ENCODE results near the gene KLHDC8A. TPM values are rescaled to one million over a fixed set of nuclear protein-coding genes. Genes with fewer than 3 reads are reported as not detected.

Gene KLHDC8A
- polyA plus RNA-seq, 3 donors from 2014 or later, result not detected

DNA sequence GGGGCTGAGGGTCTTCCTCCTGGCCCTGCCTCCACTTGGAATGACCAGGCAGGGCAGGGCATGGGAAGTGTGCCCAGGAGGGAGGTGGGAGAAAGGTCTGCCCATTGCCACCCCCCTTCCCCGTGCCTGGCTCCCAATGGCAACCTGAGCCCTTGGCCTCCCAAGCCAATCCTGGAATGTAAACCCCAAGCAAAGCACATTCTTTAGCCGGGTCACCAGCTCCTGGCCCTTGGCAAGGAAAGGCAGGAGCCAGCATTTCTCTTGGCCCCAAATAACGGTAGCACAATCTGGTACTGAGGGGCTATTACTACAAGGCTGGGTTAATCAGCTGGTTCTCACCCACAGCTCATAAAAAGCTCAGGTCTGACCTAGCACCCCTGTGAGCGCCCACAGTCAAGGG, 28.2 kb downstream of the KLHDC8A start:
- Mint-ChIP-seq H3K4me1 (peaks cover 13 to 18% of the 10 kb centered on the region in 2 donors), H3K9me3 (no peaks in the 10 kb centered on the region), H3K27me3 (ENCODE audit: low read depth in 3 of 3) (peaks cover 0 to 5% (median 1%) of the 10 kb centered on the region in 3 donors), H3K36me3 (no peaks in the 10 kb centered on the region), H3K4me3 (no peak overlapping the region), H3K27ac (no peak overlapping the region)
- no peak for DNase-seq

DNA sequence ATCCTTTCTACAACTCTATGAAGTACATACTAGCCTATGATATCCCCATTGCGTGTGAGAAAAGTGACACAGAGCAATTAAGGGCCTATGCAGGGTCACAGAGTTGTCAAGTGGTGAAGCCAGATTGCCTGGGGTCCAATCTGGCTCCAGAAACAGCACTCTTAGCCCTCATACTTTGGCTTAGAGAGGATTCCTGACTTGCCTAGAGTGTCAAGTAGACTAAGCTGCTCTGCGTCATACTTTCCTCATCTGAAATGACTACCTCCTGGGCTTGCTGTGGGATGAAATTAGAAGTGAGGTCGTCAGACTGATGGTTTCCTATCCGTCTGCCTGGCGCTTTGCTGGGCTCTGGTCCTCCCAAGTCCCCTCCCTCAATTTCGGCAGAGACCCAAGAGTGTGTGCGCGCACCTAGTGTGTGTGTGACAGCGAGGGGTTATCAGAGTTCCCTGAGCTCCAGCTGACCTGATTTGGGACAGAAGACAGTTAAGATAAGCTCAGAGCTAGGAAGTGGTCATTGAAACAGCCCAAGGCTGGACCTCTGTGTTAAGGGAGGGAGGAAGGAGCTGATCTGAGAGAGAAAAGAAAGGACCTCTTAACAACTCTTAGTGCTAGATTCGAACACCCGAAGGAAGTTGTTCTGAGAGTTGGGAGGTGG, 29.8 kb downstream of the KLHDC8A start:
- DNase-seq, result no peak
- H3K36me3 Mint-ChIP-seq, result no peaks in the 10 kb centered on the region
- H3K4me1 Mint-ChIP-seq, result peaks cover 17 to 25% of the 10 kb centered on the region in 2 donors
- H3K27me3 Mint-ChIP-seq (ENCODE audit: low read depth in 3 of 3), result peaks cover 0 to 4% (median 1%) of the 10 kb centered on the region in 3 donors
- H3K9me3 Mint-ChIP-seq, result no peaks in the 10 kb centered on the region
- no peak overlapping the region for H3K27ac Mint-ChIP-seq
- no peak overlapping the region for H3K4me3 Mint-ChIP-seq

DNA sequence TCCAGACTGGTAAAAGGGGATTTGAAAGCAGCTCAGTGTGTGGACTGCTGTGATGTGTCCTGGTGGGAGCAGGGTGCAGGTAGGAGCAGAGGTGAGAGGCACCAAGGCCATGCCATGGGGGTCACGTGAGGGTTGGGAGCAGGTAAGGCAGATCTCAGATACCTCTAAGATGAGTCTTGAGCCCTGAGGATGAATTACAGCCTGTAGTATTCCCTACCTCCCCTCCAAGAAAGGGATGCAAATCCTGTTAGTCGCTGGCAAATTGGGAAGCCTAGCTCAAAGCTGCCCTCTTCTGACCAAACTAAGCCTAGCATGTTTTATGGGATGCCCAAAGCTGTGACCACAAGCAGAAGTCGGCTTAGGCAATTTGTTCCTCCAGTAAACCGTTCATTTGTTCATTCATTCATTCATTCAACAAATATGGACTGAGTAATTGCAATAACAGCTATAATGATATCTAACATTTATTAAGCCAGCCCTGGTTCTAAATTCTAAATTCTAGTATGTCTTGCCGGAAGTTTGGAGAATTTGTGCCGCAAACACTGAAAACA, 31.3 kb downstream of the KLHDC8A start:
- H3K27me3 Mint-ChIP-seq (ENCODE audit: low read depth in 3 of 3), result peaks cover 3 to 4% (median 4%) of the 10 kb centered on the region in 3 donors
- H3K4me1 Mint-ChIP-seq, result peaks cover 25 to 39% of the 10 kb centered on the region in 2 donors
- no peak overlapping the region for H3K4me3 Mint-ChIP-seq
- peaks cover 0 to 3% (median 2%) of the 10 kb centered on the region in 3 donors for H3K36me3 Mint-ChIP-seq
- DNase-seq, result peak; percentile 66 to 69 (median 68)
- peak overlapping the region in 3 of 6 donors; percentile 15 to 89 (median 71) for H3K27ac Mint-ChIP-seq
- no peaks in the 10 kb centered on the region for H3K9me3 Mint-ChIP-seq

DNA sequence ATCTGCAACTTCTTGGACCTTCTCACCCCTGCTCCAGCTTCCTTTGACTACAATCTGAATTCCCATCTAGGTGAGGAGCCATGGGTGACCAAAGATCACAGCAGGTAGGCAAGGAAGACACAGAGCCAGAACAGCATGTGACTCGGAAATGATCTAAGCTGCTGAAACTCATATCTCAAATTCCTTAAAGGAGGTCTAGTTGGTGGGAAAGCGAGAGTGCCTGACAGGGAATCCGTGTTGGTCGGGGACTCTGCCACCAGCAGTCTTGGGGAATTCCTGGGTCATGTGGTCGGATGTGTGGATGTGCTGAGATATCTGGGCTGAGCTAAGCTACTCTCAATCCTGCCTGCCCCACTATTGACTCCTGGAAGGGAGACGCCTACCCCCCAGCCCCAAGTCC, 31.9 kb downstream of the KLHDC8A start:
- Mint-ChIP-seq H3K27me3 (ENCODE audit: low read depth in 3 of 3) (peaks cover 3 to 4% (median 4%) of the 10 kb centered on the region in 3 donors), H3K36me3 (peaks cover 0 to 3% (median 2%) of the 10 kb centered on the region in 3 donors), H3K4me1 (peaks cover 32 to 45% of the 10 kb centered on the region in 2 donors), H3K27ac (no peak overlapping the region), H3K9me3 (no peaks in the 10 kb centered on the region), H3K4me3 (no peak overlapping the region)
- DNase-seq, result no peak

DNA sequence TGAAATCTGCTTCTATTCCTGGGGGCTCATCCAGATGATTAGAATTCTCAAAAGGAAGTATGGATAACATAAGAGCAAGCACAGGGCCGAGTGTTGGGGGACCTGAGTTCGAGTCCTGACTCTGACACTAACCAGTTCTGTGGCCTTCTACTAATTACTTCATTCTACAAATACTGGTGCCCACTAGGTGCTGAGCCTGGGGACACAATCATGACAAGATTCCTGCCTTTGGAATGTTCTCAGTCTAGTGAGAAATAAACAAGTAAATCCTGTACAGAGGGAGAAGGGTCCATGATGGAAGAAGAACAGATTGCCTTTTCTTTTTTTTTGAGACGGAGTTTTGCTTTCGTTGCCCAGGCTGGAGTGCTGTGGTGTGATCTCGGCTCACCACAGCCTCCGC, 32.9 kb downstream of the KLHDC8A start:
- H3K9me3 Mint-ChIP-seq, result peaks cover 0 to 2% (median 0%) of the 10 kb centered on the region in 6 donors
- no peak overlapping the region for H3K27ac Mint-ChIP-seq
- peaks cover 40 to 55% of the 10 kb centered on the region in 2 donors for H3K4me1 Mint-ChIP-seq
- DNase-seq, result no peak
- H3K4me3 Mint-ChIP-seq, result no peak overlapping the region
- H3K36me3 Mint-ChIP-seq, result peaks cover 0 to 3% (median 2%) of the 10 kb centered on the region in 3 donors
- H3K27me3 Mint-ChIP-seq (ENCODE audit: low read depth in 3 of 3), result peaks cover 3 to 4% (median 3%) of the 10 kb centered on the region in 3 donors

DNA sequence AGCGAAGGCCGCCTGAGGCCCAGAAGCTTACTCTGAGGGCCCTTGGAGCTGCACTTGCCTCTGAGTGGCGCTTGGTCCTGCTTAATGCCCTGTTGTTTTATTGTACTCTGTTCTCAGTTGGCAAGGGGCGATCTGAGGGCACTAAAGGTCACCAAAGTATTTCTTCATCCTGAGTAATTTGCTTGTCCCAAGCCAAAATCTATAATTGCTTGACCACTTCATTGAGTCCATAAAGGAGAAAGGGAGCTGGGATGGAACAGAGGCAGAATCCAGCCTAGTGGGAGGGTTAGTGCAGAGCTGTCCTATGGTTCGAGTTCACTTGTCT, 34.8 kb downstream of the KLHDC8A start:
- peaks cover 0 to 2% (median 0%) of the 10 kb centered on the region in 6 donors for H3K9me3 Mint-ChIP-seq
- H3K36me3 Mint-ChIP-seq, result peaks cover 0 to 7% (median 3%) of the 10 kb centered on the region in 3 donors
- H3K27me3 Mint-ChIP-seq (ENCODE audit: low read depth in 3 of 3), result peaks cover 3 to 4% (median 3%) of the 10 kb centered on the region in 3 donors
- peaks cover 59 to 74% of the 10 kb centered on the region in 2 donors for H3K4me1 Mint-ChIP-seq
- H3K4me3 Mint-ChIP-seq, result peak overlapping the region; percentile 95 to 100 (median 99)
- peak overlapping the region; percentile 57 to 90 (median 74) for H3K27ac Mint-ChIP-seq
- DNase-seq, result no peak

DNA sequence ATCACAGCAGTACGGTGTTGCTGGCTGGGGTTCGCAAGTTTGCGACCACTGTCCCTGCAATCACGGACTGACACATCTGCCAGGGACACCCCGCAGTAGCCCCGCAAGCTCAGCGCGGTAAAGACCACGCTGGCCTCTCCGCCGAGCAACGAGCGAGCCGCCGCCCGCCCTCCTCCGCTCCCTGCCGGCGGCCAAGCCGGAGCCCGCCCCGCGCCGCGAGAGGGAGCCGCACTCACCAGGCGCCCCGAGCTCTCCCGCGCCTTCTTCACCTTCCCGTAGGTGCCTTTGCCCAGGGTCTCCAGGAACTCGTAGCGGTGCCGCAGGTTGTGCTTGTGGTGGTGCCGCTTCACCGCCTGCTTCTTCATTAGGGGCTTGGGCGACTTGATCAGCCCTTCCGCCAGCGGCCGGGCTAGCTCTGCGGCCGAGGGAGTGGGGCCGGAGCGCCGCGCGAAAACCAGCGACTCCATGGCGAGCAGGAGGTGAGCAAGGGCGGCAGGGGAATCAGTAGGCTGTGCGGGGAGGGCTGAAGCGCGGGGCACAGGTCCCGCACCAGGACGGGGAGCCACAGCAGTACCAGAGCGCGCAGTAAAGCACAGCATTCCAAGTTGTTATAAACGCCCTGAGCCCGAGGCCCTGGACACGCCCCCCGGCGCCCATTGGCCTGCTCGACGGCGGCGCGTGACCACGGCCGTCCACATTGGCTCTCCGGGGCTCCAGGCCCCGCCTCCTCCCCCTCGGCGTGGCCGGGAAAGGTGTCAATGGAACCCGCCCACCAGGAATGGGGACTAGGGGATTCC, 35.4 kb downstream of the KLHDC8A start, which contains the start of gene NUAK2:
NUAK2 (minus strand) TSS at position 584 of the 797 bp plus-strand sequence; CDS start at position 467, 117 bp downstream.
- H3K36me3 Mint-ChIP-seq, result peaks cover 0 to 7% (median 3%) of the 10 kb centered on the region in 3 donors
- peak; percentile 78 to 82 (median 80) for DNase-seq
- H3K27ac Mint-ChIP-seq, result peak within 1 kb of the TSS; percentile 90 to 96 (median 94)
- H3K4me1 Mint-ChIP-seq, result peaks cover 65 to 79% of the 10 kb centered on the region in 2 donors
- peaks cover 2 to 3% (median 3%) of the 10 kb centered on the region in 3 donors for H3K27me3 Mint-ChIP-seq (ENCODE audit: low read depth in 3 of 3)
- H3K9me3 Mint-ChIP-seq, result peaks cover 0 to 2% (median 0%) of the 10 kb centered on the region in 6 donors
- peak within 1 kb of the TSS; percentile 95 to 100 (median 99) for H3K4me3 Mint-ChIP-seq

DNA sequence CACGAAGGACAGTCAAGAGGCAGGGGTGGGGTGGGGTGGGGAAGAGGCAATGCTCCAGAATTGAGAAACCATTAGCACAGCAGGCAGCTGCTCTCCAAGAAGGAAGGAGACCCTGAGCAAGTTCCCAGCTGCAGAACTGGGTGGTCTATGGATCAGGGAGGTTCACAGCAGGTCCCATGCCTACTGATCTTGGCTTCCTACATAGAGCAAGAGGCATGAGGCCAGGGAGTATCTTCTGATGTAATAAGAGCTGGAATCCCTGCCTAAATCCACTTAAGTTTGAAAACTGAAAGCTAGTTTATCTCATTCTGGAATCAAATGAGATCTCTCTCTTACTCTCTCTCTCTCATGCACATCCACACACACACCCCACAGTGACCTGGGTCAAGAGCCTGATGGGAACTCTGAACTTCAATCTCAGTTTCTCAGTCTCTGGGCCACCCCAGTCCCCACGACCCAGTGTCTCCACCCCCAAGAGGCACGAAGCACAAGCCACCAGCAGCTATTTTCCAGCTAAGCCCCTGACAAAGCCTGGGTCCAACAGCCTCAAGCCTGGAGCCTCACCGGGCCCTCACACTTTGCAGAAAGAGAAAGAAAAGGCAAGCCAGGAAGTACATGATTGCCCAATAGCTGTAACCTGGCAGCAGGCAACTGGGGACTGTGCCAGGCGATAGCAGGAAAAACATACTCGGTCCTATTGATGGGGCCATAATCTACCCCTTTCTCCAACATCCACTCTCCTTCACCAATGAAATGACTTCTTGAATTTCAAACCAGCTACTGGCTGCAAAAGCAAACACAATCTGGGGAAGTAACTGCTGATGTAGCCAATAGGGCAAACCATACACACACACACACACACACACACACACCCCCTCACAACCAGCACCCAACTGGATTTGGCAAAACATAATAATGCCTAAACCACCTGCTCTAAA, 37.4 kb downstream of the KLHDC8A start:
- Mint-ChIP-seq H3K27ac (peak overlapping the region; percentile 90 to 98 (median 95)), H3K4me3 (peak overlapping the region; percentile 95 to 100 (median 99)), H3K27me3 (ENCODE audit: low read depth in 3 of 3) (peaks cover 2 to 5% (median 3%) of the 10 kb centered on the region in 3 donors), H3K9me3 (peaks cover 0 to 2% (median 0%) of the 10 kb centered on the region in 6 donors), H3K4me1 (peaks cover 72 to 86% of the 10 kb centered on the region in 2 donors), H3K36me3 (peaks cover 0 to 7% (median 3%) of the 10 kb centered on the region in 3 donors)
- peak; percentile 43 to 49 (median 49) for DNase-seq

DNA sequence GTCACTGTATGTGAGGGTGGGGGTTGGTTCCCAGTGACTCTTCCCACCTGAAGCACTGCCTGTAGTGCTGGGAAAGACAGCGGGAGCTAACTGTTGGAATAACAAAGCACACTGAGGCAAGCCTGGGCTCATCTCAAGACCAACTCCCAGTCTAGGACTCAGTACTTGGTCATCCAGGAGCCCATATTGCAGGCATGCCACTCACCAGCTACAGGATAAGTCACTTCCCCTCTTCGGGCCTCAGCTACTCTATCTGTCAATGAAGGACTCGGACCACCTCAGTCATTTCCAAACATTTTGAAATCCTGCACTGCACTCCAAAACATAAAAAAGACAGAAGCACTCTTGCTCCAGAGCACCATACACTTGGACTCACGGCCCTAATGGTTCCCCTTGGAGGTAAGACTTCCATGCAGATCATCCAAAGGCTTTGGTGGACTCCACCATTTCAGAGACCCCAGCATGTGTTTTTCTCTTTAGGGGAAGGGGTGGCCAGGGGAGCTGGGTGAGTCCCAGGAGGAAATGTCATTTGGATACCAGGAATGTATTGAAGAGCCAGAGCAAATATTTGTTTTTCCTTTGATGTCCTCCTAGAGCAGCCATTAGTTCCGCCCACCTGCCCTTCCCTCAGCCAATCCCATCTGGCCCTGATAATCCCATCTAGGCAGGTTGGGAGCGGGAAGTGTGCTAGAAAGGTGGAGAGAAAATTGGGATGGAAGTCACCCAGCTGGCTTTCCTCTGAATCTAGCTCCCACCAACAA, 38.3 kb downstream of the KLHDC8A start:
- Mint-ChIP-seq H3K36me3 (peaks cover 0 to 7% (median 3%) of the 10 kb centered on the region in 3 donors), H3K4me1 (peaks cover 81 to 90% of the 10 kb centered on the region in 2 donors), H3K27ac (peak overlapping the region; percentile 37 to 98 (median 84)), H3K9me3 (peaks cover 0 to 2% (median 0%) of the 10 kb centered on the region in 6 donors), H3K4me3 (peak overlapping the region; percentile 95 to 100 (median 99)), H3K27me3 (ENCODE audit: low read depth in 3 of 3) (peaks cover 0 to 9% (median 5%) of the 10 kb centered on the region in 3 donors)
- DNase-seq, result no peak

DNA sequence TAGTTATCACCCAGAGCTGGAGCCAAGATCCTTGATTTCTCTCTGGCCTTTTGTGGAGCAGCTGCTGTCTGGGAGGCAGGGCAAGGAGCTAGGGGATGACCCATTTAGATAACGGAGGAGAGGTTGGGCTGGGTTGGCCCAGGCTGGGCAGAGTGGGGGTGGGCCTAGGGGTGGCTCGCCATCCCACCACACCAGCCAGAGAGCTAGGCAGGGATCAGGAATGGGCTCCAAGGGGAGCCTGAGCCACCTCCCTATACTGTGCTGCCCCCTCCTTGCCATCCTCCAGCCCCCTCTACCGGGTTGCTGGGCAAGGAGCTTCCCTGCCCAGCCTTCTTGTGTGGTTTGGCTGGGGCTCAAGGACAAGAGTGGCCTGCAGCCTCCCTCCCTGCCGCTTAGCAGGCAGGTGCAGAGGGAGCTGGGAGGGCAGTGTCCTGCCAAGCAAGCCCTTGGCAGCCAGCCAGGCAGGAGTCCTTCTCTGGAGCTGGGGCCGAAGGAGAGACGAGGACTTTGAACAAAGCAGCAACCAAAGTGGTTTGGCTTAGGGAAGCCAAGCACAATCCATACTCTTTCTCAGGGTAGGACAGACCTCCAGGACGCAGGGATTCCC, 39.3 kb downstream of the KLHDC8A start:
- H3K9me3 Mint-ChIP-seq, result peaks cover 0 to 2% (median 0%) of the 10 kb centered on the region in 6 donors
- H3K4me3 Mint-ChIP-seq, result peak overlapping the region; percentile 55 to 100 (median 95)
- peaks cover 0 to 9% (median 5%) of the 10 kb centered on the region in 3 donors for H3K27me3 Mint-ChIP-seq (ENCODE audit: low read depth in 3 of 3)
- H3K4me1 Mint-ChIP-seq, result peaks cover 91 to 98% of the 10 kb centered on the region in 2 donors
- no peak for DNase-seq
- H3K27ac Mint-ChIP-seq, result peak overlapping the region; percentile 80 to 98 (median 93)
- H3K36me3 Mint-ChIP-seq, result peaks cover 0 to 7% (median 3%) of the 10 kb centered on the region in 3 donors

DNA sequence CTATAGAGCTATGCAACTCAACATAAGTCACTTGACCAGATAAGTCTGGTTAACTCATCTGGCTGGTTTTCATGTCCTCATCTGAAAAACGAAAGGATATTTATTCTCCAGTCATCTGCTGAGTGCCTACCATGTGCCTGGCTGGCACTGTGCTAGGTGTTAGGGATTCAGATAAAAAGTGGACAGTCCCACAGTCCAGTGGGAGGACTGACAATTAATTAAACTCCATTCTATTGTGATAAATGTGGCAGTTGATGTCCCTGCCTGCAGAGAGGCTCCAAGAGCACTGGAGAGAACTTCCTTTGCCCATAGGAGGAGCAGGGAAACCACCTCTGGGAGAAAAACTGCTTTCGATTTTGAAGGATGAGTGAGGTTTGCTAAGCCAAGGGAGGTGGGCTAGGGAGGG, 40.6 kb downstream of the KLHDC8A start:
- peaks cover 5 to 12% (median 8%) of the 10 kb centered on the region in 3 donors for H3K36me3 Mint-ChIP-seq
- H3K9me3 Mint-ChIP-seq, result peaks cover 0 to 2% (median 0%) of the 10 kb centered on the region in 6 donors
- H3K27ac Mint-ChIP-seq, result peak overlapping the region; percentile 82 to 98 (median 93)
- peak overlapping the region; percentile 43 to 100 (median 58) for H3K4me3 Mint-ChIP-seq
- DNase-seq, result peak in 1 of 3 donors; percentile 15
- peaks cover 97 to 100% of the 10 kb centered on the region in 2 donors for H3K4me1 Mint-ChIP-seq
- peaks cover 0 to 11% (median 2%) of the 10 kb centered on the region in 3 donors for H3K27me3 Mint-ChIP-seq (ENCODE audit: low read depth in 3 of 3)
